IPS-20b (cell line): ENCODE data around the gene SMG6.

Experiments
- H3K27ac ChIP-seq: one replicate; pipeline ENCODE4 v1.5.1; 2013; ENCODE audit warnings: low read length
- H3K27me3 ChIP-seq: 2 replicates; pipeline ENCODE4 v1.6.1; 2013; ENCODE audit warnings: mild to moderate bottlenecking, low read length, inconsistent platforms; ENCODE audit not compliant: insufficient read depth
- H3K36me3 ChIP-seq: 2 replicates; pipeline ENCODE4 v1.6.1; 2013; ENCODE audit warnings: low read depth, mild to moderate bottlenecking, inconsistent platforms, low read length, moderate library complexity; ENCODE audit not compliant: insufficient read depth
- H3K4me1 ChIP-seq: 2 replicates; pipeline ENCODE4 v1.6.1; 2013; ENCODE audit warnings: mild to moderate bottlenecking, control low read depth, inconsistent platforms, low read length, moderate library complexity; ENCODE audit not compliant: insufficient read depth
- H3K4me3 ChIP-seq: 2 replicates; pipeline ENCODE4 v1.5.1; 2013; ENCODE audit warnings: mild to moderate bottlenecking, low read length, inconsistent platforms
- H3K9ac ChIP-seq: 2 replicates; pipeline ENCODE4 v1.6.1; 2013; ENCODE audit warnings: low read depth, mild to moderate bottlenecking, inconsistent platforms, low read length, moderate library complexity
- H3K9me3 ChIP-seq: 2 replicates; pipeline ENCODE4 v1.6.1; 2013; ENCODE audit warnings: mild to moderate bottlenecking, low read depth, low read length, inconsistent platforms; ENCODE audit not compliant: insufficient read depth

SMG6 gene

DNA sequence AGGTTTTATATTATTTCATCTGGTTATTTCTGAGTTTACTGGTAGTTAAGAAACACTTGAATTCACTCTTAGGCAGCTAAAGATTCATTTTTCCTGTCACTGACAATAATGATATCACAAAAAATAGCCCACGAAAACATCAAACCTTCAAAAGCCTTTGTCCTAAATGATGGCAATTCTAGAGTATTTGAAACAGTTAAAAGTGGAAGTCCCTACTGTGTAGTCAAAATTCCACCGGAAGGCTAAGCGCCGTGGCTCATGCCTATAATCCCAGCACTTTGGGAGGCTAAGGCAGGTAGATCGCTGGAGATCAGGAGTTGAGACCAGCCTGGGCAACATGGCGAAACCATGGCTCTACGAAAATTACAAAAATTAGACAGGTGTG lies 145.2 kb downstream of the SMG6 start:
- Histone ChIP-seq H3K4me3 (no peak overlapping the region), H3K36me3 (peaks cover 15% of the 10 kb centered on the region; the same call in 1 of the 2 replicates), H3K9me3 (no peaks in the 10 kb centered on the region), H3K27ac (no peak overlapping the region), H3K9ac (no peak overlapping the region), H3K4me1 (no peaks in the 10 kb centered on the region), H3K27me3 (no peaks in the 10 kb centered on the region)

DNA sequence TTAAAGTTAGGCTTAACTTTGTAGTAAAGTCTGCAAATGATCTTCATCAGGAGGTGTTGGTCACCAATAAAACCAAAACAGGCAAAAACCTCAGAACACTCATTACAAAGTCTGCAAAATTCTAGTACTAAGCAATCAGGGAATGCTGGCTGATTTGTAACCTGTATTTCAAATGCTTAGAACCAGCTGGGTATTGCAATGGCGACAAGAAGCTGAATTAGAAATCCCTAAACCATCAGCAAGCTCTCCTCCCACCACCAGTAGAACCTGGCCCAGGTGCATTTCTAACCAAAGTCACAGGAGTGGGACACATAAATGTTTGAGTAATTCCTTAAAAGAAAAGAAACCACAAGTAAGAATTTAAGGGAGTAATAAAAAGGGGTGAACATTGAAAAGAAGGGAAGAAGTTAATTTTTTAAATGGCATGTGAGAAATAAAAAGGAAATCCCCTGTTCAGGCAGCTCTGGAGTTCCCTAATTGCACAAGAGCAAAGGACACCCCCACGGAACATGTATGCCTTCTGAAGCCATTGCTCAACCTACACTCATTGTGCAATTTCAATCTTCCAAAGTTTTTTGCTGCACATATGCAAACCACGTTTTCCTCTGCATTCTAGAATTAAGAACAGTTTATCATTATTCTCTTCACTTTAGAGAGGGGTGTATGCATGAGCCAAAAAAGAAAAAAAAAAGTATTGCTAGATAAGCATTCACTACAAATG lies 145.8 kb downstream of the SMG6 start:
- Histone ChIP-seq H3K27ac (no peak overlapping the region), H3K9ac (no peak overlapping the region), H3K27me3 (no peaks in the 10 kb centered on the region), H3K4me3 (no peak overlapping the region), H3K4me1 (no peaks in the 10 kb centered on the region), H3K36me3 (peaks cover 12% of the 10 kb centered on the region; the same call in 1 of the 2 replicates), H3K9me3 (no peaks in the 10 kb centered on the region)

GRCh38 chr17:2157081-2157480 lies 146.5 kb downstream of the SMG6 start:
- no peak overlapping the region for H3K4me3 ChIP-seq
- H3K36me3 ChIP-seq, result peaks cover 12% of the 10 kb centered on the region; the same call in 1 of the 2 replicates
- no peaks in the 10 kb centered on the region for H3K9me3 ChIP-seq
- H3K4me1 ChIP-seq, result no peaks in the 10 kb centered on the region
- H3K9ac ChIP-seq, result no peak overlapping the region
- no peaks in the 10 kb centered on the region for H3K27me3 ChIP-seq
- H3K27ac ChIP-seq, result no peak overlapping the region

GRCh38 chr17:2156666-2157065 lies 146.9 kb downstream of the SMG6 start:
- Histone ChIP-seq H3K4me1 (no peaks in the 10 kb centered on the region), H3K9me3 (no peaks in the 10 kb centered on the region), H3K27ac (no peak overlapping the region), H3K4me3 (no peak overlapping the region), H3K9ac (no peak overlapping the region), H3K27me3 (no peaks in the 10 kb centered on the region), H3K36me3 (peaks cover 12% of the 10 kb centered on the region; the same call in 1 of the 2 replicates)

DNA sequence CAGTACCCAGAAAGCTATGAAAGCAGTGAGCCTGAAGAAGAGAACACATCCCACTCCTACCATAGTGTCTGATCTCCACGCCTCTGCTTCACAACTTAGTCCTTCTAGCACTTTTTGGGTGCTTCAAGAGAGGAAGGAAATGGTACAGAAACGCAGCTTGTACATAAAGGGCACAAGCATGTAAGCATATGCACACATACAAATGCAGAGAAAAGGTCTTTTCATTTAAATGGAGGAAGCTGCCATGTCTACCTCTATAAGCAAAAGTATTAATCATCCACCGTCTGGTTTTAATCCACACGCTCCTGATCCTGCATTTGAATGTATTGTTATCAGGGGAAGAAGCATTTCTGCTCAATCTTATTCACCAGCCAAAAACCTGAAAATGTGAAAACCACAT lies 148.0 kb downstream of the SMG6 start:
- Histone ChIP-seq H3K36me3 (peaks cover 12% of the 10 kb centered on the region; the same call in 1 of the 2 replicates), H3K9ac (no peak overlapping the region), H3K27ac (no peak overlapping the region), H3K9me3 (no peaks in the 10 kb centered on the region), H3K4me1 (no peaks in the 10 kb centered on the region), H3K4me3 (no peak overlapping the region), H3K27me3 (no peaks in the 10 kb centered on the region)

DNA sequence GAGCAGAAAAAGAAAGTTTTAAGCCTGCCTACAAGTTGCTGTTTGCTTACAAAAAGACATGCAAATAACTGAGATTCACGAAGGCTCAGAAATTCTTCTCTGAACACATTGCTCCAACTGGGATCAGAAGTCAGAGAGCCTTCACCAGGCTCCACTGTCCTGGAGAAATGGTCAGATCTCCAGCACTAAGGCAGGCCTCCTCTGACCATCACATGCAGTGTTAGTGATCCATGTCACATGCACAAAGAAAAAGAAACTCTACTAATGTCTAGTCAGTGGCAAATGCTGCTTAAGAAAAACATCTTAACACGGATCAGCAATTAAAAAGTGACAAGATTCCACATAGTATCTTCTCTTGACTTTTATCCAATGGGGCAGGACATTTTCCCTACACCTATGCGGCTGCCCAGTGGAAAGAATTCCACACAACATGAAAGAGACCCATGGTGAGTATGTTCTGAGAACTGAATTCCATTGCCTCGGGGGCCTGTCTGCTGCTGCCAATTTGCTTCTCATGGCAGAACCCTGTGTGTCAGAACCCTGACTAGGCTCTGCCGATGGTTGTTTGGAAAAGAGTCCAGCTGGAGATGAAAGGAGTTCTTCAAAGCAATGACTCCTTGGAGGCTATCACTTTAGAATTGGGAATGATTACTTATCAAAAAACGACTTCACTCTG lies 152.1 kb downstream of the SMG6 start:
- H3K36me3 ChIP-seq, result 0 out of 2 replicates have a peak, but pooled peaks cover 11% of the 10 kb centered on the region
- no peaks in the 10 kb centered on the region for H3K9me3 ChIP-seq
- H3K9ac ChIP-seq, result no peak overlapping the region; the same call in 1 of the 2 replicates

GRCh38 chr17:2150806-2151205 lies 152.8 kb downstream of the SMG6 start:
- Histone ChIP-seq H3K9ac (no peak overlapping the region; the same call in 1 of the 2 replicates), H3K36me3 (0 out of 2 replicates have a peak, but pooled peaks cover 10% of the 10 kb centered on the region), H3K27me3 (no peaks in the 10 kb centered on the region), H3K4me1 (no peaks in the 10 kb centered on the region), H3K4me3 (no peak overlapping the region), H3K9me3 (no peaks in the 10 kb centered on the region), H3K27ac (no peak overlapping the region)

More for the DNA sequence above, 152.1 kb downstream of the SMG6 start:
- Histone ChIP-seq H3K4me1 (no peaks in the 10 kb centered on the region), H3K27ac (no peak overlapping the region), H3K4me3 (no peak overlapping the region), H3K27me3 (no peaks in the 10 kb centered on the region)

DNA sequence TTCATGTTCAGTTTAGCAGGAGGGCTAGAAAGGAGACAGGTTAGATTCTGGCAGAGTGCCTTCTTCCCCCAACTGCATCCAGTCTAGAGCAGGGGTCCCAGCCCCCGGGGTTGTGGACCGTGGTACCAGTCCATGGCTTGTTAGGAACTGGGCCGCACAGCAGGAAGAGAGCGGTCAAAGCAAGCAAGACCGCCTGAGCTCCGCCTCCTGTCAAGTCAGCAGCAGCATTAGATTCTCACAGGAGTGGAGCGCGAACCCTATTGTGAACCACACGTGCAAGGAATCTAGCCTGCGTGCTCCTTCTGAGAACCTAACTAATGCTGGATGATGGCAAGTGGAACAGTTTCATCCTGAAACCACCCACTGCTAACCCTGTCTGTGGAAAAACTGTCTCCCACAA lies 153.7 kb downstream of the SMG6 start:
- Histone ChIP-seq H3K27ac (no peak overlapping the region), H3K4me1 (no peaks in the 10 kb centered on the region), H3K4me3 (no peak overlapping the region), H3K27me3 (no peaks in the 10 kb centered on the region), H3K9ac (no peak overlapping the region), H3K36me3 (0 out of 2 replicates have a peak, but pooled peaks cover 7% of the 10 kb centered on the region), H3K9me3 (no peaks in the 10 kb centered on the region)

DNA sequence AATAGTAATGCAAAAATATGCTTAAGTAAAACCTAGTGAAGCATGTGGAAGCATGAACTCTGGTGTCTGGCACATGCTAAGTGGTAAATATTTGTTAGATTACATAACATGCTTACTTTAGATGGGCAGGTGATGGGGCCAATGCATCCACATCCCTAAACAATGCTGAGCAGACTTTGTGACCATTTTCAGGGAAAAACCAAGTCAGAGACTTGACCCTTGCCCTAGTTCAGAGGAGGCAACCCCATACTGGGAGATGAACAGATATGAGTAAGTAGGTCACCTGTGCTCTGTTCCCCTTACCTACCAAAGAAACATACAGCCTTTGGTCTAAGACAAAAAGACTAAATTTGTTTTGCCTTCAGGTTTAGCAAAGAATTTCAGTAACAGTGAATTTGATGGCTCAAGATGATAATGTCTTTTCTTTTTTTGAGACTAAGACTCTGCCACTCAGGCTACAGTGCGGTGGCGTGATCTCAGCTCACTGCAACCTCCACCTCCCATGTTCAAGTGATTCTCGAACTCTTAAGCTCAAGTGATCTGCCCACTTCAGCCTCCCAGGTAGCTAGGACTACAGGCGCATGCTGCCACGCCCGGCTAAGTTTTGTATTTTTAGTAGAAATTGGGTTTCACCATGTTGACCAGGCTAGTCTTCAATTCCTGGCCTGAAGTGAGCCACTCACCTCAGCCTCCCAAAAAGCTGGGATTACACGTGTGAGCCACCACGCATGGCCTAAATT lies 157.3 kb downstream of the SMG6 start:
- H3K9ac ChIP-seq, result no peak overlapping the region
- no peaks in the 10 kb centered on the region for H3K9me3 ChIP-seq
- 0 out of 2 replicates have a peak, but pooled peaks cover 3% of the 10 kb centered on the region for H3K36me3 ChIP-seq
- no peak overlapping the region for H3K4me3 ChIP-seq
- no peak overlapping the region for H3K27ac ChIP-seq
- H3K4me1 ChIP-seq, result no peaks in the 10 kb centered on the region; the same call in 1 of the 2 replicates
- H3K27me3 ChIP-seq, result no peaks in the 10 kb centered on the region

- Histone ChIP-seq H3K9me3 (no peaks in the 10 kb centered on the region), H3K27ac (no peak overlapping the region), H3K4me3 (no peak overlapping the region), H3K9ac (no peak overlapping the region), H3K27me3 (no peaks in the 10 kb centered on the region), H3K4me1 (peaks cover 7% of the 10 kb centered on the region; the same call in 1 of the 2 replicates), H3K36me3 (0 out of 2 replicates have a peak, but pooled peaks cover 3% of the 10 kb centered on the region)
Measured at GRCh38 chr17:2144701-2145100, 158.9 kb downstream of the SMG6 start.

DNA sequence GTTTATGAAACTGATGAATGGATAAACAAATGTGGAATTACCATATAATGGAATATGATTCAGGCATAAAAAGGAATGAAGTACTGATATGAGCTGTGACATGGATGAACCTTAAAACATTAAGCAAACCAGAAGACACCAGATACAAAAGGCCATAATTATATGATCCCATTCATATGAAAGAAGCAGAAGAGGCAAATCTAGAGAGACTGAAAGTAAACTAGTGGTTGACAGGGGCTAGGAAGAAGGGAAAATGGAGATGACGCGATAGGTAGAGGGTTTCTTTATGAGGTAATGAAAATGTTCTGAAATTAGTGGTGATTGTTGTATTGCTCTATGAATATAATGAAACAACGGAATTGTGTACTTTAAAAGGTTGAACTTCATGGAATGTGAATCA lies 160.3 kb downstream of the SMG6 start:
- H3K27ac ChIP-seq, result no peak overlapping the region
- peaks cover 14% of the 10 kb centered on the region for H3K4me1 ChIP-seq
- H3K27me3 ChIP-seq, result no peaks in the 10 kb centered on the region
- H3K36me3 ChIP-seq, result no peaks in the 10 kb centered on the region
- H3K4me3 ChIP-seq, result no peak overlapping the region
- no peak overlapping the region for H3K9ac ChIP-seq
- H3K9me3 ChIP-seq, result no peaks in the 10 kb centered on the region
